ENCODE data around the gene PRMT5. TPM values are rescaled to one million over a fixed set of nuclear protein-coding genes. Genes with fewer than 3 reads are reported as not detected.

PRMT5 gene
- total RNA-seq, 4 donors from 2014 or later, result 60.7 to 73.8 (median 63.2) TPM

- 94 to 96% methylated on average over 1 of the region's 1 CpG for WGBS, 2 donors
- Histone ChIP-seq H3K27ac (no peak overlapping the region), H3K9me3 (no peaks in the 10 kb centered on the region), H3K4me1 (no peaks in the 10 kb centered on the region), H3K36me3 (no peaks in the 10 kb centered on the region), H3K4me3 (replicated peaks in 1 of 3) (no peak overlapping the region), H3K27me3 (no peaks in the 10 kb centered on the region)
- TF ChIP-seq POLR2A (IDR thresholded peaks at IDR 0.05) (no peak), CTCF (IDR thresholded peaks at IDR 0.05) (no peak)
- no peak for DNase-seq
- intact Hi-C loops (cut with DNase I), result loop anchor here (10.0 kb wide), 1 partner anchor 50 kb away; the partner anchor contains the start of gene AJUBA
These were observed 6.0 kb upstream of the PRMT5 start for GRCh38 chr14:22935156-22935555.

GRCh38 chr14:22932146-22932545 lies 3.0 kb upstream of the PRMT5 start:
- Histone ChIP-seq H3K4me1 (peaks cover 6 to 10% of the 10 kb centered on the region in 2 donors), H3K27me3 (no peaks in the 10 kb centered on the region), H3K4me3 (replicated peaks in 1 of 3) (no peak overlapping the region), H3K9me3 (no peaks in the 10 kb centered on the region), H3K27ac (no peak overlapping the region), H3K36me3 (no peaks in the 10 kb centered on the region)
- TF ChIP-seq POLR2A (IDR thresholded peaks at IDR 0.05), result no peak
- no peak for TF ChIP-seq CTCF (IDR thresholded peaks at IDR 0.05)
- DNase-seq, result no peak
- intact Hi-C loops (cut with DNase I), result loop anchor here (10.0 kb wide), 1 partner anchor 53 kb away; the partner anchor contains the start of gene AJUBA
- WGBS, 2 donors, result 83 to 93% methylated on average over 3 of the region's 3 CpGs

GRCh38 chr14:22929961-22930364 lies 787 bp upstream of the PRMT5 start:
- Histone ChIP-seq H3K36me3 (peaks cover 0 to 13% of the 10 kb centered on the region in 2 donors), H3K27me3 (no peaks in the 10 kb centered on the region), H3K9me3 (no peaks in the 10 kb centered on the region), H3K27ac (peak overlapping the region; percentile 63 to 87 (median 79)), H3K4me1 (peaks cover 6 to 10% of the 10 kb centered on the region in 2 donors), H3K4me3 (replicated peaks in 1 of 3) (peak overlapping the region in 2 of 3 donors; percentile 23 to 43)
- intact Hi-C loops (cut with DNase I), result loop anchor here (10.0 kb wide), 1 partner anchor 55 kb away; the partner anchor contains the start of gene AJUBA
- no peak for DNase-seq
- WGBS, 2 donors, result 0 to 9% methylated on average over 2 of the region's 2 CpGs
- TF ChIP-seq POLR2A (IDR thresholded peaks at IDR 0.05) (no peak), CTCF (IDR thresholded peaks at IDR 0.05) (no peak)

- no peak for DNase-seq
- TF ChIP-seq CTCF (IDR thresholded peaks at IDR 0.05) (no peak), POLR2A (IDR thresholded peaks at IDR 0.05) (no peak)
- H3K27ac ChIP-seq, result peak overlapping the region; percentile 62 to 84 (median 70)
- peaks cover 13 to 28% of the 10 kb centered on the region in 2 donors for H3K36me3 ChIP-seq
- H3K4me1 ChIP-seq, result peaks cover 6 to 10% of the 10 kb centered on the region in 2 donors
- no peaks in the 10 kb centered on the region for H3K9me3 ChIP-seq
- intact Hi-C loops (cut with DNase I), result no loop called here
- H3K4me3 ChIP-seq (replicated peaks in 1 of 3), result peak overlapping the region; percentile 30 to 83 (median 77)
- 15% methylated on average over 12 of the region's 12 CpGs for WGBS, 2 donors
- no peaks in the 10 kb centered on the region for H3K27me3 ChIP-seq
These were observed 706 bp downstream of the PRMT5 start for GRCh38 chr14:22928237-22929103.

GRCh38 chr14:22926316-22926715 lies 2.9 kb downstream of the PRMT5 start:
- H3K4me3 ChIP-seq (replicated peaks in 1 of 3), result no peak overlapping the region
- no peak for DNase-seq
- intact Hi-C loops (cut with DNase I), result no loop called here
- H3K36me3 ChIP-seq, result peaks cover 29 to 45% of the 10 kb centered on the region in 2 donors
- H3K4me1 ChIP-seq, result peaks cover 6 to 10% of the 10 kb centered on the region in 2 donors
- H3K27ac ChIP-seq, result no peak overlapping the region
- TF ChIP-seq POLR2A (IDR thresholded peaks at IDR 0.05) (no peak), CTCF (IDR thresholded peaks at IDR 0.05) (no peak)
- no peaks in the 10 kb centered on the region for H3K9me3 ChIP-seq
- 91 to 93% methylated on average over 4 of the region's 4 CpGs for WGBS, 2 donors
- H3K27me3 ChIP-seq, result no peaks in the 10 kb centered on the region
